NCI-H128 (cell line): Measurements from ENCODE around the gene CHST3.
"Not testable (repeated sequence)": the region's sequence is repeated elsewhere in the genome, so short reads cannot be mapped to it uniquely, and the experiment has no call there.

Experiments
- DNase-seq: peaks from one replicate; lab custom pipeline; 2025; ENCODE audit not compliant: unreplicated experiment; lab: John Stamatoyannopoulos, UW

Gene CHST3

DNA sequence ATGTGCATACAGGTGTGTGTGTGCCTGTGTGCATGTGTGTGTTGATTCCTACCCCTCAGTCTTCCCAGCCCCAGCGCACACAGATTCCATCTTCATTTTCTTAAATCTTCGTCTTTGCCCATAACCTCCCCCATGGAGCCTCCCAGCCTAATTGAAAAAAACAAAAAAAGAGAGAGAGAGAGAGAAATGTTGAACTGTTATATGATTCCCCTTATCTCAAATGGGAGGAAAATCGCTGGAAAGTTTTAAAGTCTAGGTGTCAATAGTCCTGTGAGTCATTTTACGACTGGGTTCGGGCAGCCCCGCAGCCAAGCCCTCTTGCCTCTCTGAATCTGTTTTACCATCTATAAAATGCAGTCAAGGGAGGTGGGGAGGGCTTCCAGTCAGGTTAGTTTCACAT lies 63.3 kb downstream of the CHST3 start:
- no peak for DNase-seq

DNA sequence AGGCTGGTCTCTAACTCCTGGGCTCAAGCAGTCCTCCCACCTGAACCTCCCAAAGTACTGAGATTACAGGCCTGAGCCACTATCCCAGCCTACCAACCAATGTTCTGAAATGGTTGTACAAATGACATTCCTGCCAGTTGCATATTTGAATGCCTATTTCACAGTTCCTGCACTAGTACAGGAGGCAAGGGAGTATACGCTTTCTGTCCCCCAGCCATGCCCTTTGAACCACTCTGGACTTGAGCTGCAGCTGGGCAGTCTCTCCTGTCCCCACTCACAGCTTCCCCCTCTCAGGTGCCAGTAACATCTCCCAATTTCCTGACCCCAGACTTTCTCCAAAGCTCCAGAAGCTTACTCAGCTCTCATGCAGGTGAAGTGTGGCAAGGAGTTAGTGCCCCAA lies 65.2 kb downstream of the CHST3 start:
- no peak for DNase-seq

DNA sequence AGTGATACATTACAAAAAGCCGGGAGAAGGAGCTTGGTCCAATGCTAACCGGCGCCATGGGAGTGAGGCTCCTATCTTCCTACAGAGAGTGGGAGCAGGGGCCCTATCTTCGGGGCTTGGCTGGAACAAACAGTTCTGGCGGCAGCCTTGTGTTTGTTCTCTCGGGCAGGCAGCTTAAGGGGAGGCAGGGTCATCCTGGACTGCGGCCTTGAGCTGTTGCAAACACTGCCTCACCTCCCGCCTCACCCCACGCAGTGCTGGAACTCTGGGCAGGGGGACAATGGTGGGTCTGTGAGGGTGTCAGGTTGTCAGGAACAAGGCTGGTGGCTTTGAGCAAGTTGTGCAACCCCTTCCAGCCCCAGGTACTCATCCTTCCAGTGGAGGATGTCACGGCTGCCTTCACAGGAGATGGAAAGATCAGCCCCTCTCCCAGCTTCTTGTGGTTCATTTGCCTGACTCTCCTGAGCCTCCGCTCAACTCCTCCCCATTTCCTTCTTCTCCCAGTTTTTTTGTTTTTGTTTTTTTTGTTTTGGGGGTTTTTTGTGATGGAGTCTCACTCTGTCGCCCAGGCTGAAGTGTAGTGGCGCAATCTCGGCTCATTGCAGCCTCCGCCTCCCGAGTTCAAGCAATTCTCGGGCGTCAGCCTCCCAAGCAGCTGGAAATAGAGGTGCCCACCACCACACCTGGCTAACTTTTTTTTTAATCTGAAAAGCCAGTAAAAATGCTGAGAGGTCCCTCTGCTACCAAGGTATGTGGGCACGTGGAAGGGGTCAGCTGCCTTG lies 66.8 kb downstream of the CHST3 start:
- DNase-seq = no peak

DNA sequence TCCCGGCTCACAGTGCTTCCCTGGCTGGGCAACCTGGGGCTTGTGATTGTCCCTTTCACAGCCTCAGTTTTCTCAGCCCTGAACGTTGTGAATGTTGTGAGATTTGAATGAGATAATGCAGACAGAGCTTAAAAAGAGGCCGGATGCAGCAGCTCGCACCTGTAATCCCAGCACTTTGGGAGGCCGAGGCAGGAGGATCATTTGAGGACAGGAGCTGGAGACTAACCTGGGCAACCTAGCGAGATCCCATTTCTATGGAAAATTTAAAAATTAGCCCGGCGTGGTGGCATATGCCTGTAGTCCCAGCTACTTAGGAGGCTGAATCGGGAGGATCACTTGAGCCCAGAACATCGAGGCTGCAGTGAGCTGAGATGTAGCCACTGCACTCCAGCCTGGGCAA lies 67.5 kb downstream of the CHST3 start:
- DNase-seq = no peak

DNA sequence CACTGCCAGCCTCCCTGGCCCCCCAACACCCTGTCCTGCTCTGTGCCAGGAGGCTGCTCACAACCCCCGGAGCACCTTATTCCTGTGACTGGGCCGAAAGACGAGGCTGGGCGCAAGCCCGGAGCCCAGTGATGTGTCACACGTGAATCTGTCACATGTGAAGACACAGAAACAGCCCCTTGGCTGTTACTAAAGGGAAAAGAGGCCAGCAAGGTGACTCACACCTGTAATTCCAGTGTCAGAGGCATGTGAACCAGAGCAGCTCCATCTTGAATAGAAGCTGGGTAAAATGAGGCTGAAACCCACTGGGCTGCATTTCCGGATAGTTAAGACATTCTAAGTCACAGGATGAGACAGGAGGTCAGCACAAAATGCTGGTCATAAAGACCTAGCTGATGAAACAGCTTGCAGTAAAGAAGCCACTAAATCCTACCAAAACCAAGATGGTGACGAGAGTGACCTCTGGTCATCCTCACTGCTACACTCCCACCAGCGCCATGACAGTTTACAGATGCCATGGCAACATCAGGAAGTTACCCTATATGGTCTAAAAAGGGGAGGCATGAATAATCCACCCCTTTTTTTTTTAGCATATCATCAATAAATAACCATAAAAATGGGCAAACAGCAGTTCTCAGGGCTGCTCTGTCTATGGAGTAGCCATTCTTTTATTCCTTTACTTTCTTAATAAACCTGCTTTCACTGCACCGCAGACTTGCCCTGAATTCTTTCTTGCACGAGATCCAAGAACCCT lies 68.4 kb downstream of the CHST3 start:
- not testable (repeated sequence) for DNase-seq

DNA sequence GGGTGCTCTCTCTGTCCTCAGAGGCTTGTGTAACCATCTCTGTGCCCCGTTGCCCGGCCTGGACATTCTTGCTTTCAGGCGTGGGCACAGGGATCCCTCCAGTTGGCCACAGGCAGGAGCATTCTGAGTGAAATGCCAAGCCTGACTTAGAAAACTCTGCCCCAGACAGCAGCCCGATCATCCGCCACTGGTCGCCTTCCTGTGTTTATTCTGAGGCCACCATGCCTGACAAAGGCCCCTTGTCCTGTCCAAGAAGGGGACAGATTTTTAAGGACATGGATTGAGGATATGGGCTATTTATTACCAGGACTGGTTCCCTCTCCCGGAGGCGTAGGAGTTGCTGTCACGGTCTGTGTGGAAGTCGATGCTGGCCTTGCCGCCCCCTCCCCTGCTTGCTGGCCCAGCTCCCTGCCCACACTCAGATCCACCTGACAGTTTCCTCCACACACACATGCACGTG lies 69.9 kb downstream of the CHST3 start:
- no peak for DNase-seq

DNA sequence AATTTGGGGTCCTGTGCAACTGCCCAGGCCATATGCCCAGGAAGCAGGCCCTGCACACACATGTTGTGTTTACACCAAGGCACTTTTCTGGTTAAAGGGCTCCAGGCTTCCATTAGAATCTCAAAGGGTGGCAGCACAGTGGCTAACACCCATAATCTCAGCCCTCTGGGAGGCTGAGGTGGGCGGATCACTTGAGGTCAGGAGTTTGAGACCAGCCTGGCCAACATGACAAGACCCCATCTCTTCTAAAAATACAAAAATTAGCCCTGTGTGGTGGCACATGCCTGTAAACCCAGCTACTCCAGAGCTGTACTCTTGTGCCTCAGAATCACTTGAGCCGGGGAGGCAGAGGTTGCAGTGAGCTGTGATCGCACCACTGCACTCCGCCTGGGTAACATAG lies 70.6 kb downstream of the CHST3 start:
- DNase-seq = no peak

DNA sequence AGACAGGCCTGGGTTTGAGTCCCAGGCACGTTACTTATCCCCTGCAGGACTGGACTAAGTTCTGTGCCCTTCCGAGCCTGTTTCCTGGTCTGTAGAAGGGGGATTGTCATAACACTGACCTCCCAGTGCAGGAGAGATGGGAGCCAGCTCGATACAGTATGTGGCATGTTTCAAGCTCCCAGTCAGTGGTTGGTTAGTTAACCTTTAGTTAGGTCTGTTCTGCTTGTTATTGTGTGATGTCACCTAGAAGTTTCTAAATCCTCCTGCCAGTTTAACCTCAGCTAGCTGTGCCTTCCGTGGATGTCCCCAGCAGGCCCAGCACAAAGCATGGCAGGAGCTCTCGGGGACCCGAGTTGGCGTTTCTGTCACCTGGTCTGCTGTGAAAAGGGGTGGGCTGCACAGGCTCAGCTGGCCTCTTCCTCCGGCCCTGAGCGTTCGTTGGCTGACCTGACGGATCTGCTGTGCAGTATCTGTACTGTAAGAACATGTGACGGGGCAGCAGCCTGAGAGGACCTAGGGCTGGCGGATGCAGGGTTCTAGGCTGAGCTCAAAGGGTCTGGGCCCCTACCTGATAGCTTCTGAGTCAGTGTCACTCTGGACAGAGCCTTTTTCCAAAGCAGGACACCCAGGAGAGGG lies 71.2 kb downstream of the CHST3 start:
- DNase-seq = no peak

DNA sequence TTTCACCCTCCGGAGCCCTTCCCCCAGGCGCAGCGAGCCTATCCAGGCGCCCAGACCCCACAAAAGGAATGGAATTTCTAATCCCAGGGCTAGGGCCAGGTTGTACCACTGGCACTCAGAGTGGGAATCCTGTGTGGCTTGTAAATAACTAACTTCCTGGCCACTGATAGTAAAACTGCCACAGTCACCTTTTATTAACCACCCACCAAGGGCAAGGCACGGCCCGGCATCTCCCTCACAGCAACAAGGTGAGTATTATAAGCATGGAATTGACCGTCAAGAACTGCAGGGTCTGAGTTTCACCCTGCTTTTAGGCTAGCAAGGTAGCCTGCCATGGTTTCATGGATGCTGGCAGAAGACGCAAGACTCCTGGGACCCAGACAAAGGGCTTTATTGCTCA lies 73.1 kb downstream of the CHST3 start:
- no peak for DNase-seq

DNA sequence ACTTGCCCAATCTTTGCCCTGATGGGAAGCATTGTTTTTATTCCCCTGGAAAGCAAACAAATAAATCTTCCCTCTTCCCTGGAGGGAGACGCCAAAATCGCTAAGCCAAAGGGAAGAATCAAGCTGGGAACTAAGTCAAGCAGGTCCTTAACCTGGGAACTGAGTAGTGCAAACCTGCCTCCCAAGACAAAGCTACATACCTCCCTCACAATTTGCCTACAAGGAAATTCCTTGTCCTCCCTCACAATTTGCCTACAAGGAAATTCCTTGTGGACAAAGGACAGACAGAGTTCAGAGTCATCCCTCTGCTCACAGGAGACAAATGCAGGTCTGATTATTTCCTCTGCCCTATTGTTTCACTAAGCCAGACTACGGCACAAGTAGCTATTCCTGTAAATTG lies 73.6 kb downstream of the CHST3 start:
- no peak for DNase-seq

DNA sequence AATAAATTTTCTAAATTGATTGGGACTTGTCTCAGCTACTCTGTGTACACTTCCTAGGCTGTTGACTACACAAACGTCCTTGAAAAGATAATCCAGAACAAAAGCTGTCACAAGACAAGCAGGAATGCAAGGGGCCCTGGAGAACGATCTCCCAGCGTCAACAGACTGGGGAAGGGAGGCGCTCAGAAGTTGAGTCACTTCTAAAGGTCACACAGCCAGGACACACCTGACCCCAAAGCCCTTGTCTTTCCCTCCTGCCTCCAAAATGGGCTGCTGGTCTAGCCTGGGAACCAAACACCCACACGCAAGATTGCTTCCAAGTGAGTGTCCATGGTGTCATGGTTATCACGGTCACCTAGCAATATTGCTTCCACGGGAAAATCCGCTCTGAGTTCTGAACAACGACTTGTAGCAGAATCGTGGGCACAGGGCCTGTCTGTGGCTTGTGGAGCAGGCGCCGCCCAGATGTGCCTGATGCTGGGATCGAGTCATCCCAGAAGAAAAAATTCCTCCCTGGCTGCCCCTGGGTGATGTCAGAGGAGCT lies 74.3 kb downstream of the CHST3 start:
- no peak for DNase-seq

DNA sequence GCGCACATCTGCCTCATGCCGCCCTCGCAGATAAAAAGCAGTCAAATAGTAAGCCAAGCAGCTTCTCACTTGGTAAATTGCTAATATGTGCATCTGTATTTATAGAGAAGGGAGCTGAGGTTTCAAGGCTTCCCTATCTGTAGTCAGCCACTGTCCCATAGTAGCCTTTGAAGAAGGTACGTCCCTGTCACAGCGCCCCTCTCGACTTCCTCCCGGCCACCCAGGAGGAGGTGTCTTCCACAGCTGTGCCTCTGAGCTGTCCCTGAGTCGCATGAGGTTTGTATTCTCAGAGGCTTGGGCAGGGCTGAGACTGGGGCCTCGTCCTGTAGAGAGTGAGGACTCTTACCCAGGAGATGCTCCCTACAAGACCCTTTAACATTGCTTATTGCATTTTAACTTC lies 75.2 kb downstream of the CHST3 start:
- DNase-seq = no peak

DNA sequence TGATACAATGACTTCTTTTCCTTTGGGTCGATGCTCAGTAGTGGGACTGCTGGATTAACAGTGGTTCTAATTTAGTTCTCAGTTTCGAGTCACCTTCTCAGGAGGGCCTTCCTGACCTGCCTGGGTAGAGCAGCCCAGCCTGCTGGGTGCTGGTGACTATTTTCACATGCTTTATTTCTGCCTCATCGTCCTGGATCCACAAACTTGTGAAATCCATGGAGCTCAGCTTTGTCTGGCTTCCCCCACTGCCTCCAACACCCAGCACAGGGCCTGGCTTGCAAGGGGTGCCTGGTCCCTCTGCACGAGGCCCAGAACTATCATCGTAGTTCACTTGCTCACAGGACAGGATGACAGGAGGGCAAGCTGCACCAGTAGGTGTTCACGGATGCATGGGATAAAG lies 77.3 kb downstream of the CHST3 start:
- no peak for DNase-seq

DNA sequence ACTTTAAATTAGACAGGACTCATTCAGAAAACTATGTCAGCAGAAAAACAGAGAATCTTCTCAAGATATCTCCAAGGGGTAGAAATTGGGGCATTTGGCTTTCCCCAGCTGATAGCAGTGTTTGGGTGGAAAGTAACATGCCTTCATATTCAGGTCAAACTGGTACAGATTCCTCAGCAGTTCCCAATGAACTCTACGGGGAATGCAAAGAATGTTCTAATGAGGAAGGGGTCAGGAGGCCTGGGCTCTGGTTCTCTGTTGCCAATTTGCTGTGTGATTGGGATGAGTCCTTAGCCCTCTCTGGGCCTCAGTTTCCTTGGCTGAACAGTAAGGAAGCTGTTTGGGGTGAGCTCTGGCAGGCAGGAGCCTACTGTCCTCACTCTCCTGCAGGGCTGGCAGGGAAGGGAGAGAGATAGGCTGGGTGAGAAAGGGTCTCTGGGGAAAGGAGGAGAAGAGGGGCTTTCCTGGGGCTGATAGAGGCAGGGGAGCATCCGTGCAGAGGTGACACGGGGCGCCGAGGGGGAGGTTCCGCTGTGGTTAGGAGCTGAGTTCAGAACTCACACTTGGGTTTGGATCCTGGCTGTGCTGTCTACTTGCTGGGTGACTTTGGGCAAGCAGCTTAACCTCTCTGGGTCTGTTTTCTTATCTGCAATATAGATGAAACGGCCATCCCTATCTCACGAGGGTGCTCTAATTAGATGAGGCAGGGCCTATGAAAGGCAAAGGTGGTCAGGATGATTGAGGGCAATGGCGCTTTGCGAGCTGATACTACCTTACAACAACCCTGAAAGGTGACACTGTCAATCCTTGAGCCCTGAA lies 79.0 kb downstream of the CHST3 start:
- no peak for DNase-seq

DNA sequence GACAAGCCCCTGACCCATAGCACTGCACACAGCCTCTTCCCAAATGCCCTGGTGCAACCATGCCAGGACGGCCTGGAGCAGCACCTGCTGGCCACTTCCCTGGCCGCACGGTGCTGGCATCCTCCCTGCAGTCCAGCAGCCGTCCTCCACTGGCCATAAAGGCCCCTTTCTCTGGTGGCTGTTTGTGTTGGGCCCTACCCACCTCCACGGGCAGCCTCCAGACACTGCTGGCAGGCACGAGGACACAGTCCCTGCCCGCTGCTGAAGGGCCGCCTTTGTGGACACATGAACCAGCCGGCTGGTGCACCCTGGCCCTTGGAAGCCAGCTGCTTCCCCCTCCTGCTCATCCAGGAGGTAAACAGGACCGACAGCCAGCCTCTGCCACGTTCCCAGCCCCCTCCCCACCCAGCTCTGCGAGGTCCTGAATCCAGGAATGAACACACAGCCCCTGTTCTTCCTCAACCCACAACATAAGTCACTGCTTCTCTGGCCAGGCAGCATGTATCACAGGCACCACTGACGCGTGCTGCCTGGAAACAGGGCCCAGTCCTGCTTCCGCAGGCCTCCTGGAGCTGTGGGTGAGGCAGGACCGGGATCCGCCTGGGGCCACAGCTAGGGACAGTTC lies 80.3 kb downstream of the CHST3 start:
- no peak for DNase-seq

DNA sequence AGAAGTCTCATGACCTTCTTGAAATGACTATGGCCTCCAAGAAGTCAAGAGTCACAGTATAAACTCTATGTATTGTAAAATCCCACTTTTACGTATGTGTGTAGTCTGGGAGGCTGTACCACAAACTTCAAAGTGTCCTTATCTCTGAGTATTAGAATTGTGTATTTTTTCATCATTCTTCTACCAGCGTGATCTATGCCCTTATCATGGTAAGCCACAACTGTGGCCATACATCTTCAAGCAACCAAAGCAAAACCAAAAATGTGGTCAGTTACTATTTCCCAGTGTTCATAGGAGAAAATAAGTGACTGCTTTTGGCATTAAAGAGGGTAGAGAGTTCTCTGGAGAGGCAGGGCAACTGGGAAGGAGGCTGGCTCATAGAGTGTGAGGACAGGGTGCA lies 81.4 kb downstream of the CHST3 start:
- DNase-seq = no peak

DNA sequence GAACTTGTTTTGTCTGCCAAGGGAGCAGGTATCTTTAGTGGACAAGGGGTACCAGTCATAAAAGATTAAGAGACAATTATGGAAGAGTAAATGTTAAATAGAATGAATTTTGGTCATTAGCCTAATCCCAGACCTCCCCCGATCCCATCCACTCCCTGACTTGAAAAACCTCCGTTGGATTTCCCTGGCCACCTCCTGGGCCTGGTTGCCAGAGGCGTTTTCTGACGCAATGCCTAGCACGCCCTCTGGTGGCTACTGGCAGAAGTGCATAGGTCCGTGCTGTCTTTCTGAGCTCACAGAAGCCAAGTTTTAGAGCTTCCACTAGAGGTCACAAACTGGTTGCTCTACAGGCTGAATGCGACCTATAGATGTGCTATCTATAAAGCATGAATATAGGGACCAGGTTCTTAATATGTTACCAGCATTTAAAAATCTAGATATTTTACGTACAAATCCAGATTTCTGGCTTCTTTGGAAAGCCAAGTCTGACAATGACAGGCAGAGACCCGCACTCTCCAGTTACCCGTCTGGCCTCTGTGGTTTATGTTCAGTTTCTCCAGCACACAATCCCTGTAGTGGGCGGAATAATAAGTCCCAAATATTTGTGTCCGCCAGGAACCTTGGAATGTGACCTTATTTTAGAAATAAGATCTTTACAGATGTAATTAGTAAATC lies 84.4 kb downstream of the CHST3 start:
- DNase-seq = peak; percentile 89

DNA sequence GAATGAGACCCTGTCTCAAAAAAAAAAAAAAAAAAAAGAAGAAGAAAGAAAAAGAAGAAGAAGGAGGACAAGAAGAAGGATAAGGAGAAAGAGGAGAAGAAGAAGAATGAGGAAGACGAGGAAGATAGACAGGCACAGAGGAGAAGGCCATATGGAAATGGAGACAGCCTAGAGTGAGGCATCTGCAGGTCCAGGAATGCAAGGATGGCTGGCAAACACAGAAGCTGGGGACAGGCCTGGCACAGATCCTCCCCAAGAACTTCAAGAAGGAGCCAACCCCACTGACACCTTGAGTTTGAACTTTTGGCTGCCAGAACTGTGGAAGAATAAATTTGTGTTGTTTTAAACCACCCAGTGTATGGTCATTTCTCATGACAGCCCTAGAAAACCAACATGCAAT lies 85.3 kb downstream of the CHST3 start:
- DNase-seq = no peak

DNA sequence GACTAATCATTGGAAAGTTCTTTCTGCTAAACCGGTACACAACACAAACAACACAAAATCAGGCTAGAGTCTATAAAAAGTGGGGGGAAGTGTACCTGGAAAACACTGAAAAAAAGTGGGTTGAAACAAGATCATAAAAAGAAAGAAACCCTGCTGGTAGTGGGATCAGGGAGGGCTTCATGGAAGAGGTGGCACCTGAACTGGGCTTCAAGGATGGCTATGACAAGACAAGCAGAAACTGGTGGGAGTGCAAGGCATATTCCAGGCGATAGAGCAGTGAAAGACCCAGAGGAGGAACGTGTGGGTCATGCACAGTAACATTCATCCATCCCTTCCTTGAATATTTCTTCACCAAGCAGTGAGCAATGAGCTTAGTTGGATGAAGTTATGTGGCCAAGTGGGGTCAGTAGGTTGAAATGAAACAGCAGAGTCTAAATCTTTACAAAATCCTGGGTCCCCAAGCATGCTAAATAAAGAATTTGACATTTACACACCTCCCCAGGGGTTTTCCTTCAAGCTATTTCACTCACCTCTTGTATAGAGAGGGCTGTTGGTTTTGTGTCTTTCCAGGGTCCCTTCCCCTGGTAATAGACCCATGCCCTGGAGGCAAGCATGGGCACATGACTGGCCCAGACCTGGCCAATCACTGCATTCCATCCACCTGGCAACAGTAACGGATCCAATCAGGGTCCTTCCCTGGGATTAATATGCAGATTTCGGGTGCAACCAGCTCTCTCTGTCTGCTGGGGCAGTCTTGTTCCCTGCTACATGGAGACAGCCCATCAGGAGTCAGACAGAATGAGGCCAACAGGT lies 86.0 kb downstream of the CHST3 start:
- no peak for DNase-seq
